Adrenal gland (tissue), 5 donors: Measurements from ENCODE around the gene SEPTIN2.

Experiments used
- POLR2A ChIP-seq, 2 donors: fragments of 450-650 bp; IDR thresholded peaks; one replicate each; pipeline ENCODE4 v1.6.1; 2017; ENCODE audit warnings: antibody characterized with exemption in 2 of 2, mild to moderate bottlenecking in 2 of 2, moderate library complexity in 1 of 2
- TF ChIP-seq, protein P1 (sequence below), 6 experiments: fragments of 450-650 bp in 4 of 6; fragments of 200-600 bp in 2 of 6; sonication (generic) in 1 of 6; IDR thresholded peaks; 1 replicate in 5 of 6; 2 replicates in 1 of 6; pipeline versions ENCODE4 v1.5.1 to v1.8.0; 2016 to 2021; ENCODE audit warnings: antibody characterized with exemption in 6 of 6, mild to moderate bottlenecking in 2 of 6, moderate library complexity in 1 of 6
- donor health status: DM: no; HTN: no; CAD: no.

DNA sequence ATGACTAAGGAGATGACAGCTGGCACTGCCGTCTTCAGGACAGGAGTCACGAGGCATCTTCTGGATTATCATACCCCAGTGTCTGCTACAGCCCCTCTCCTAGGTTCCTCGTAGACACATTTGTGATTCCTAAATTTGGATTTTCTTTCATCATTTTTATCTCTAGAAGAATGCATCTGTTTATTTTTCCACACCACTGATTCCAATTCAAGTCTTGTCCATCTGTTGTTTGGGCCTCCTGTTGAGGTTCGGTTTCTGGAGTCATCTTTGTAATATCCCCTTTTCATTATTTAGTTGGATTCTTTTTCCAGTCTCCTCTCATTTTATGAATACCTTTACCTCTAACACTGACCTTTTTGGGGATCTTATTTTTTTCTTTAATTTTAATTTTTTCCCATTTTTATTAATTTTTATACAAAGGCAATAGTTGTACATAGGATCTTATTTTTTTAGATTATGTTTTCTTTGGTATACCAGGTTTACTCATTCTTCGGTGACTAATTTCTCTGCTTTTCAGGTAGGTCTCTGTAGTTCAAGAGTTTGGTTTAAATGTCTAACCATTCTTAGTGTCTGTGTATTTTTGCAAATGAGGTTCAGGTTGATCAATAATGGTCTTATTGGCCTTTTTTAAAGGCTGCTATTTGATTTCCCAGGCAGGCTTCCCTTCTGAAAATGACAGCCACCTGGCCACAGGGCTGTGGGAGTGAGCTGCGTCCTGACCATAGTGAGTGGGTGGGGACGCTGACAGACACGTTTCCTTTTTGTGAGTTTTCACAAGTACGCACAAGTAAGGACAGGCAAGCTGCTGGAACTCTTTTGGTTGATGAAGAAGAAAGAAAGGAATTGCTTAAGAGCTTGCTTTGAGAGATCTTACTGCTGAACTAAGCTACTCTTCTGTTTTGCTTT, 74.8 kb downstream of the SEPTIN2 start:
- TF ChIP-seq, protein P1, sequence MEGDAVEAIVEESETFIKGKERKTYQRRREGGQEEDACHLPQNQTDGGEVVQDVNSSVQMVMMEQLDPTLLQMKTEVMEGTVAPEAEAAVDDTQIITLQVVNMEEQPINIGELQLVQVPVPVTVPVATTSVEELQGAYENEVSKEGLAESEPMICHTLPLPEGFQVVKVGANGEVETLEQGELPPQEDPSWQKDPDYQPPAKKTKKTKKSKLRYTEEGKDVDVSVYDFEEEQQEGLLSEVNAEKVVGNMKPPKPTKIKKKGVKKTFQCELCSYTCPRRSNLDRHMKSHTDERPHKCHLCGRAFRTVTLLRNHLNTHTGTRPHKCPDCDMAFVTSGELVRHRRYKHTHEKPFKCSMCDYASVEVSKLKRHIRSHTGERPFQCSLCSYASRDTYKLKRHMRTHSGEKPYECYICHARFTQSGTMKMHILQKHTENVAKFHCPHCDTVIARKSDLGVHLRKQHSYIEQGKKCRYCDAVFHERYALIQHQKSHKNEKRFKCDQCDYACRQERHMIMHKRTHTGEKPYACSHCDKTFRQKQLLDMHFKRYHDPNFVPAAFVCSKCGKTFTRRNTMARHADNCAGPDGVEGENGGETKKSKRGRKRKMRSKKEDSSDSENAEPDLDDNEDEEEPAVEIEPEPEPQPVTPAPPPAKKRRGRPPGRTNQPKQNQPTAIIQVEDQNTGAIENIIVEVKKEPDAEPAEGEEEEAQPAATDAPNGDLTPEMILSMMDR (IDR thresholded peaks at IDR 0.05): no peak
- TF ChIP-seq POLR2A (IDR thresholded peaks at IDR 0.05): no peak
